ENCODE data around the gene TMSB4X.
"Not testable (repeated sequence)": the region's sequence is repeated elsewhere in the genome, so short reads cannot be mapped to it uniquely, and the experiment has no call there.

TMSB4X gene

GRCh38 chrX:12976819-12977732, 2.2 kb downstream of the TMSB4X start:
- DNase-seq, result not testable (repeated sequence)

DNA sequence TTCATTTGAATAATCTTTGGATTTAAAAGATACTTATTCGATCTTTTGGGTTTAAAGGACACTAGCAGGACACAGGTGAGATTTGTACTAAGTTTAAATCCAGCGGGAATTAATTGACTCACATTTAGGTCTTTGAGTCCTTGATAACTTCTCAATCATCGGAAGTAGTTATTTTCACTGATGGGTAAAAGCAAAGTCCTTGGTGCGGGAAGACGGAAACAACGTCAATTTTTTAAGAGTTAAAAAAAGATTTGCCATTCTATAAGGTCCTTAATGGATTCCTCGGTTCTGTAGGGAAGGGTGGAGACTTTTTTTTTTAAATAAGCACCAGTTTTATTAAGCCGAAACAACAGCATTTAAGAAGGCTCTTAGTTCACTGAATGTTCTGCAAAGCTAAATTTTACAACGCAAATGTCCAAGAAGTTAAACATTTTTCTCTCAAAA, 2.9 kb downstream of the TMSB4X start:
- no peak for DNase-seq

DNA sequence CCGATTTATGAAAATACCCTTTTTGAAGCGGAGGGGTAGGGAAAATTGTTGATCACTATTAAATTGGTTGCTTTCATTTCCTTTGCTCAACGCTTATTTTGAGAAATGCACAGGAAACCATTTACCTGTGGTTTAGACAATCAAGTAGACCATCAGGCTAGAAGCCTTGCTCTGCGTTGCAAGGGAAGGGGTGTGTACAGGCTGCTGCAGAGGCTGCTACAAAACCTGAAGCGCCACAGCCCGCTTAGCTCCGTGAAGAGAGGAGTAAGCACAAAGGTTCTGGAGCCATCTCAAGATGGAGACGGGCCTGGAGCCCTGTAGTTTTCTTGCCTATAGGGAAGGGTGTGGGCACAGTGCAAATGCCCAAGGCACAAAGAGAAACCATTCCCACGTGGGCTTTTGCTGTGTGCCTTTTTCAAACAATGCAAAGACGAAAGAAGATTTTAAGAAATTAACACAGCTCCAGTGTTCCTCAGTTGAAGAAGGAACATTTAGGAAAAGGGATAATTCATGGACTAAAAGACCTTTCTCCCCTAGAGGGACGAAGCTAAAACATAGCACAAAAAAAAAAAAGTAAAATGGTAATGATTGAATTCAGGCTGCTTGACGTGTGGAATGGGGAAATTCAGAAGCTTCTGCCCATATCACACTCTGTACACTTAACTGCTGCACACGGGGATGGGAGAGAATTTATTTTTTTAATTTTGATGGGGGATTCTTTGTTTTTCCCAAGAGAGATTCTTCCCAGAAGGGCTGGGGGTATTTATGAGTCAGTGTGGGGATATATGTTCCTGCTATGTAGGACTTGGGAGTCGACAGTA, 3.5 kb downstream of the TMSB4X start:
- DNase-seq, result no peak

GRCh38 chrX:12979026-12979607, 4.2 kb downstream of the TMSB4X start:
- DNase-seq, result no peak

GRCh38 chrX:12979616-12980015, 4.7 kb downstream of the TMSB4X start:
- DNase-seq, result no peak

GRCh38 chrX:12980039-12980438, 5.1 kb downstream of the TMSB4X start:
- not testable (repeated sequence) for DNase-seq

DNA sequence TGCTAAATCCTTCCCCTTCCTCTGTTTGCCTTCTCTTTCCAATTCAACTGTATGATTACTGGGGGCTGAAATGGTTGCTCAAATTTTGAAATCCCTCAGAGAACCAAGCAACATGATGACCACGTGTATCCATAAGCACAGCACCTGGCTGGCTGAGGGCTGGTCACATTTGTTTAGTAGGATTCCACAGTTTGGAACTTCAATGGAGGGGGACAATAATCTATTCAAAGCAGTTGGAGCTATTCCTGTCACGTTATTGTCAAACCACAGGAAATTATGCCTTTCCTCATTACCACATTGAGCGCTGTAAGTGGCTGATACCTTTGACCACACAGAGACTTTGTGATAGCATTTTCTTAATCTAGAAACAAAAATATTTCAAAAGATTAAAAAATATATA, 7.0 kb downstream of the TMSB4X start:
- DNase-seq, result no peak

DNA sequence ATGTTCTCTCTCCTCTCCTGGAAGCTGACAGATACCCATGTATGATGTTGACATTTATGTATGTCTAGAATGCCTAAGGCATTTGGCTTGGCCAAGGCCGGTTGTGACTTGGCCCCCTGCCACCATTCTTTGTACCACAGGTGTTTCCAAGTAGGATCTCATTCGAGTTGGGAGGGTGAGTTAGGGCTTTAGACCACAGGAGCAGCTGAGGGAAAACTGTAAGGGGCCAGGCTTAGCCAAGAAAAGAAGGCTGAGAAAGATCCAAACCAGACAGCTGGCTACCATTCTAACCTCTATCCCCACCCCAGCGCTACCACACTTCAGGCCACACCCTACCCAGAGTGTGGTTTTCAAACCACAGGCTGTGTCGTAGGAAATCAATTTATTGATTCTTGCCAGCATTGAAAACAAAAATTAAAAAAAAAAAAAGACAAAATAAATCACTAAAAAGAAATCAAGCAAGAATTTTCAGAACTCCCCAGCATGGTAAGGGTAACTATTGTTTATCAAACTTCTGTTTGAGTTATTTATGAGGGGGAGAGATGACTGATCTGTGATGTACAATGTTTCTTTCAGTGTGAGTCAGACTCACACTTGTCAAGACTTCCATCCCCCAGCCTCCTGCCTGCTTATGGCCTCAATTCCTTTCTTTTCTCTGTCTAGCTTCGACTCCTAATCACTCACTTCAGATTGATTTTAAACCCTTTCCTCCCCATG, 9.9 kb downstream of the TMSB4X start:
- DNase-seq, result no peak

GRCh38 chrX:12985331-12985730, 10.4 kb downstream of the TMSB4X start:
- no peak for DNase-seq

DNA sequence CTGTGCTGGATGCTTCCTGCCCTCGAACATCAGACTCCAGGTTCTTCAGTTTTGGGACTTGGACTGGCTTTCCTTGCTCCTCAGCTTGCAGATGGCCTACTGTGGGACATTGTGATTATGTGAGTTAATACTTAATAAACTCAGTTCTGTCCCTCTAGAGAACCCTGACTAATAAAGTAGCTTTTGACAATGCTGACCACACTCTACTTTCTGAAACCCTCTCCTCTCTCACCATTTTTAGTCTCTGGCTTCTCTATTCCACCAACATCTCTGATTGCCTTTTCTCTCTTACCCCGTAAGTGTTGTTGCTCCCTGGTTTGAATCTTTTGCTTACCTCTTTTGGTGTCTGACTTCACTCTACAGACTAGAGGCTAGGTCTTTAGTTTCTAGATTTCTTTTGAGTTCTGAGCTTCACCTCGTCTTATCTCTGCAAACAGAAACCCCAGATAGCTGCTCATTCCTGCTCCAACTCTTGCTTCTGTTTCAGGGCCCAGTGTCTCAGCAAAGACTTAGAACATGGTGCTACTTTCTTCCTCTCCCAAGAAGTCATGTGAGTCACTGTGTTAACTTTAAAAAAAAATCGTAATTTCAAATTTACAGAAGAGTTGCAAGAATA, 11.4 kb downstream of the TMSB4X start:
- DNase-seq, result no peak

- DNase-seq, result no peak
These were observed 12.0 kb downstream of the TMSB4X start for GRCh38 chrX:12986886-12987285.

GRCh38 chrX:12987340-12987739, 12.4 kb downstream of the TMSB4X start:
- DNase-seq, result no peak

DNA sequence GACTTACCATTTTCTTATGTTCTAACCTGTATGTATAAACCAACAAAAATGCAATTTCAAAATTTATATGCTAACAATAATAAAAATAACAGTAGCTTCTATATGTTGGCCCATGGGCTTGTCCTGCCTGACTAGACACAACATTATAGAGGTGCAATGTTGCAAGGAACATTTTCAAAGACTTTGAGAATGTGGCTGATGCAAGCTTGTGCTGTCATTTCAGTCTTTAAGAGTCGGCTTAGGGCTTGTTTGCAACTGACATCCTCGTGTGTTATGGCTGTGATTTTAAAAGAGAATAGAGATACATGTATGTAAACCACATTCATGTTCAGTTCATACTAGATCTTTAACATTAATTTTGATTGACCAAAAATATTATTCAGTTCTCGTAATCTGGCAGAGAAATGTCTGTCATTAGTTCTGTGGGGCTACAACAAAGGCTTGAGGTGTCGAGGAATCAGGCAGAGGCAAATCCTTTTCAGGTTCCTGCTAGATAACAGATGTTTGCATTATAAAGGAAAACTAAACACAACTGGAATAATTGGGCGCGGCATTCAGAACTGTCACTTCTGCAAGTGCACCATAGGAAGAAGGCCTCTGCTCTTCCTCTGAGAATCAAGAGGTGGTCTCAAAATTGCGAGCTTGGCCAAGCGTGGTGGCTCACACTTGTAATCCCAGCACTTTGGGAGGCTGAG, 13.1 kb downstream of the TMSB4X start:
- DNase-seq, result no peak

- DNase-seq, result no peak
These were observed 13.9 kb downstream of the TMSB4X start for GRCh38 chrX:12988797-12989196.

- DNase-seq, result no peak
These were observed 14.6 kb downstream of the TMSB4X start for GRCh38 chrX:12989461-12989860.

GRCh38 chrX:12991575-12991974, 16.7 kb downstream of the TMSB4X start:
- DNase-seq, result no peak

DNA sequence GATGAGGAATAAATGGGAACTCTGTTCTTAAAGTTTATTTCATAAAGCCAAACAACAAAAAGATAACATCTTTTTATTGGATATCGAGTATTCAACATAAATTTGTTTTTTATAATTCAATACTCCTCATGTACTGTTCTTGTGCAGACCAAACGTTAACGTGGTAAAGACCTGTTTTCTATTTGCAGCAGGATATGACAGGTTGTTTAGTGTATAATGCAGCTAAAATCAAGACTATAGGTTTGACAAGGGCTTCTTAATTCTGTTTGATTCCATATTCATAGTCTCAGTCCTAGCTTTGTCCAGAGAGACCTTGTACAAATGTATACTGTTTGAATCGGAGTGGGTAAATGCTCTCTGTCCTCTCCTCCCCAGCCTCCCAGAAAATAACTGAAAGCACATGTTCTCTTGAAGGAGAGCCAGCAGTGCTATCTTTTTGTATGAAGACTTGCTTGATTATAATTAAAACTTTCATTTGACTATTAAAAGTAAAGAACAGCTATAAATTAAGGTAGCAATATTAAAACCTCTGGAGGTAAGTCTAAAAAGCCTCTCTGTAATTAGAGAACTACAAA, 17.7 kb downstream of the TMSB4X start:
- DNase-seq, result no peak

- DNase-seq, result no peak
These were observed 18.9 kb downstream of the TMSB4X start for GRCh38 chrX:12993826-12994225.

- DNase-seq, result no peak
These were observed 19.4 kb downstream of the TMSB4X start for GRCh38 chrX:12994321-12994720.

GRCh38 chrX:12996934-12997435, 22.1 kb downstream of the TMSB4X start:
- no peak for DNase-seq
